GM18520 (cell line): ENCODE data around the gene CALN1.
"Not testable (repeated sequence)": the region's sequence is repeated elsewhere in the genome, so short reads cannot be mapped to it uniquely, and the experiment has no call there.

Source experiments
- ATAC-seq: cut with Tn5 transposase; IDR thresholded peaks from one replicate; pipeline ENCODE4 v1.9.1; 2021; ENCODE audit not compliant: unreplicated experiment

CALN1 gene

GRCh38 chr7:71995111-71995510 is 417.0 kb downstream of the CALN1 start:
- ATAC-seq, result no peak

GRCh38 chr7:71991586-71991985 is 420.6 kb downstream of the CALN1 start:
- ATAC-seq, result no peak

GRCh38 chr7:71990138-71990462 is 422.0 kb downstream of the CALN1 start:
- ATAC-seq, result no peak

- no peak for ATAC-seq
These were observed 423.9 kb downstream of the CALN1 start for GRCh38 chr7:71988201-71988600.

- no peak for ATAC-seq
These were observed 424.9 kb downstream of the CALN1 start for GRCh38 chr7:71987200-71987767.

- ATAC-seq, result no peak
These were observed 427.8 kb downstream of the CALN1 start for GRCh38 chr7:71984348-71984747.

GRCh38 chr7:71982851-71983250 is 429.3 kb downstream of the CALN1 start:
- no peak for ATAC-seq

GRCh38 chr7:71976645-71977044 is 435.5 kb downstream of the CALN1 start:
- ATAC-seq, result no peak

GRCh38 chr7:71974611-71975010 is 437.5 kb downstream of the CALN1 start:
- no peak for ATAC-seq

- no peak for ATAC-seq
These were observed 439.6 kb downstream of the CALN1 start for GRCh38 chr7:71972534-71972933.

- no peak for ATAC-seq
These were observed 441.4 kb downstream of the CALN1 start for GRCh38 chr7:71970725-71971124.

GRCh38 chr7:71962636-71963035 is 449.5 kb downstream of the CALN1 start:
- no peak for ATAC-seq

- no peak for ATAC-seq
These were observed 450.9 kb downstream of the CALN1 start for GRCh38 chr7:71961283-71961682.

GRCh38 chr7:71942115-71942514 is 470.0 kb downstream of the CALN1 start:
- no peak for ATAC-seq

GRCh38 chr7:71937840-71938371 is 474.2 kb downstream of the CALN1 start:
- no peak for ATAC-seq

GRCh38 chr7:71935674-71936073 is 476.5 kb downstream of the CALN1 start:
- ATAC-seq, result no peak

GRCh38 chr7:71933426-71933825 is 478.7 kb downstream of the CALN1 start:
- no peak for ATAC-seq

GRCh38 chr7:71925663-71926062 is 486.5 kb downstream of the CALN1 start:
- ATAC-seq, result no peak

- not testable (repeated sequence) for ATAC-seq
These were observed 497.9 kb downstream of the CALN1 start for GRCh38 chr7:71914204-71914603.

- no peak for ATAC-seq
These were observed 499.7 kb downstream of the CALN1 start for GRCh38 chr7:71912476-71912875.

- ATAC-seq, result no peak
These were observed 501.1 kb downstream of the CALN1 start for GRCh38 chr7:71911051-71911450.

- ATAC-seq, result no peak
These were observed 506.3 kb downstream of the CALN1 start for GRCh38 chr7:71905821-71906220.

GRCh38 chr7:71904484-71904883 is 507.7 kb downstream of the CALN1 start:
- no peak for ATAC-seq
